Activated CD4-positive, alpha-beta memory T cell treated with anti-CD3 and anti-CD28 coated beads for 36 hours (primary cell): ENCODE data around the gene CCDC89. TPM values are rescaled to one million over a fixed set of nuclear protein-coding genes. Genes with fewer than 3 reads are reported as not detected.

Experiments used
- CTCF ChIA-PET: fragments of 350-600 bp; sonication (Branson Sonifier 250); formaldehyde crosslinking; loops from one replicate; lab custom pipeline; 2021; ENCODE audit warnings: antibody characterized with exemption, inconsistent platforms; lab: Charles Lee
- POLR2A ChIA-PET: fragments of 350-600 bp; sonication (Branson Sonifier 250); formaldehyde crosslinking; loops from one replicate; lab custom pipeline; 2021; ENCODE audit warnings: antibody characterized with exemption; lab: Charles Lee
- DNase-seq: peaks from one replicate; pipeline ENCODE4 v3.0.0-alpha.2; 2020
- H3K27ac Mint-ChIP-seq: one replicate; pipeline ENCODE4 v1.8.0; 2021; ENCODE audit warnings: mixed read lengths
- H3K27me3 Mint-ChIP-seq: one replicate; pipeline ENCODE4 v1.8.0; 2021; ENCODE audit warnings: mixed read lengths
- H3K36me3 Mint-ChIP-seq: one replicate; pipeline ENCODE4 v1.8.0; 2021; ENCODE audit warnings: mixed read lengths
- H3K4me1 Mint-ChIP-seq: one replicate; pipeline ENCODE4 v1.8.0; 2021; ENCODE audit warnings: low read depth, mixed read lengths
- H3K4me3 Mint-ChIP-seq: one replicate; pipeline ENCODE4 v1.8.0; 2021; ENCODE audit warnings: mild to moderate bottlenecking, mixed read lengths
- H3K9me3 Mint-ChIP-seq: one replicate; pipeline ENCODE4 v1.8.0; 2021; ENCODE audit warnings: mixed read lengths
- intact Hi-C: fragments of 100-400 bp; cut with micrococcal nuclease; formaldehyde crosslinking; loops from one replicate; pipeline ENCODE4 v1.15.1; 2023
- total RNA-seq, 2 experiments: library from RNA; stranded (reverse); gene quantifications; one replicate each; pipeline ENCODE4 v1.2.3, GENCODE V29; 2021

CCDC89 gene
- not detected for total RNA-seq

DNA sequence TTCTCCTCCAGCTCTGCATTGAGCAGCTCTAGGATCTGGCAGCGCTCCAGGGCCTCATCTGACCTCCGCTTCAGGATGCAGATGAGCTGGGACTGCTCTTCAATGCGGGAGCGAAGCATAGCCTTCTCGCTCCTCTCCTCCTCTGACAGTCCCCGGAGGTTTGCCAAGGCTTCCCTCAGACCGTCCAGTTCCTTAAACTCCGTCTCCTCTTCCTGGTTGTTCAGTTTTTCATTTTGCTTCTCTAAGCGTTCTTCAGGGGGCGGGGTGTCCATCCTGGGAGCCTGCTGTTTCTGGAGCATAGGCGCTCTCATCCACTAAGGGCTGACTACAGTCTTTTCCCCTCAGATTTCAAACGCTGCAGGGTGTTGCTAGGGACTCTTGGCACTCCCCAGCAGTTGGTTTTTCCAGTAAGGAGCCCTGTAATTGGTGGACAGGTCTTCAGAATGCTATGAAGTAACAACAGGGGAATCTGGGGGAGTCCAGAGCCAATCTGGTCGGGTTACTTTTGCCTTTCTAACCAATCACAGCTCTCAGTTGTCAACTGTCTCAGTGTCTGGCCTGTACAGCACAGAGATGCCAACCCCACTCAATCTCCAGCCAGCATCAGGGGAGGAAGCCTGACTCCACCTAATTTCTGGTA lies at the start of gene CCDC89:
TSS of gene CCDC89 (minus strand) at position 376 of the 640 bp plus-strand sequence. CDS start at position 311, 65 bp downstream.
- intact Hi-C loops = no loop called here
- no peaks in the 10 kb centered on the region for H3K27me3 Mint-ChIP-seq
- no peak within 1 kb of the TSS for H3K27ac Mint-ChIP-seq
- DNase-seq = no peak
- H3K9me3 Mint-ChIP-seq = no peaks in the 10 kb centered on the region
- ChIA-PET POLR2A (interaction anchor here (1.3 kb wide), 1 partner anchor 21 kb away, joined by 3 read pairs; the partner anchor contains the start of gene CREBZF), CTCF (interaction anchor here (1.4 kb wide), 1 partner anchor 169 kb away, joined by 4 read pairs; the partner anchor contains the start of gene CCDC83)
- H3K4me1 Mint-ChIP-seq = peaks cover 4% of the 10 kb centered on the region
- no peaks in the 10 kb centered on the region for H3K36me3 Mint-ChIP-seq
- H3K4me3 Mint-ChIP-seq = no peak within 1 kb of the TSS

DNA sequence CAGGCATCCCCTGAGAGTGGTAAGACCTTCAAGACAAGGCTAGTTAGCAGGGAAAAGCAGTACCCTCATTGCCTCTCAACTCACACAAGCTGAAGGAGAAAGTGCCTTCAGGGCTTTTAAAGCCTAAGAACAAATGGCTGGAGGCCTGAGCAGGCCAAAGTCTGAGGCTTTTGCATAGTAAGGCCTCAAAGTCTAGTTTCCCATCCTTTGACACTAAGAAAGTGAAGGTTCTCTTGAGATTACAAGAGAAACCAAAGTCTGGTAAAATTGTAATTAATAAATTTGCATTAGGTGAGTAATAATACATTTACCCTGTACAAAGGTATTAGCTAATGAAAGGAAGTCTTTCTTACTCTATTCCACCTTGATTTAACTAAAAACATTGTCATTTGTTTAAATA lies 47.0 kb upstream of the CCDC89 start:
- no peaks in the 10 kb centered on the region for H3K27me3 Mint-ChIP-seq
- H3K27ac Mint-ChIP-seq = no peak overlapping the region
- H3K4me1 Mint-ChIP-seq = peaks cover 6% of the 10 kb centered on the region
- CTCF ChIA-PET = no interaction called here
- intact Hi-C loops = no loop called here
- H3K4me3 Mint-ChIP-seq = no peak overlapping the region
- H3K9me3 Mint-ChIP-seq = no peaks in the 10 kb centered on the region
- POLR2A ChIA-PET = no interaction called here
- no peak for DNase-seq
- peaks cover 5% of the 10 kb centered on the region for H3K36me3 Mint-ChIP-seq

DNA sequence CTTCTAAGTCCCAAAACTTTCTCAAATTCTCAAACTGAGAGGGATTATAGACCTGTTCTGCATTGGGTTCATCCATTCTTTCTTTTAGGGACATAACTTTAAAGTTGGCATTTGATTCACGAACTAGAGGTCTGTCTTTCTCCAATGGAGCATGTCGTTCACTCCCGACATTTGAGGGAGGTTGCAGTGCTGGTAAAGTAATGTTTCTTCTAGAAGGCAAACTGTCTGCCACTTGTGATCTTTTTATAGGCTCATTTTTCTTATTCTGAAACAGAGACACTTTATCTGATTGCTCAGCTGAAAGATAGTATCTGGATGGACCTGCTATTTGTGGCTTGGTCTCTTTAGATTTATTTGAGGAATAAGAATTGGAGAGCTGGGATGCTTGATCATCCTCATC lies 40.4 kb upstream of the CCDC89 start:
- no peak for DNase-seq
- H3K27me3 Mint-ChIP-seq = no peaks in the 10 kb centered on the region
- no peaks in the 10 kb centered on the region for H3K9me3 Mint-ChIP-seq
- H3K27ac Mint-ChIP-seq = no peak overlapping the region
- CTCF ChIA-PET = interaction anchor here (1.2 kb wide), 1 partner anchor 9 kb away, joined by 3 read pairs; no protein-coding TSS in a partner anchor
- H3K4me3 Mint-ChIP-seq = no peak overlapping the region
- POLR2A ChIA-PET = no interaction called here
- H3K4me1 Mint-ChIP-seq = no peaks in the 10 kb centered on the region
- intact Hi-C loops = no loop called here
- peaks cover 6% of the 10 kb centered on the region for H3K36me3 Mint-ChIP-seq

DNA sequence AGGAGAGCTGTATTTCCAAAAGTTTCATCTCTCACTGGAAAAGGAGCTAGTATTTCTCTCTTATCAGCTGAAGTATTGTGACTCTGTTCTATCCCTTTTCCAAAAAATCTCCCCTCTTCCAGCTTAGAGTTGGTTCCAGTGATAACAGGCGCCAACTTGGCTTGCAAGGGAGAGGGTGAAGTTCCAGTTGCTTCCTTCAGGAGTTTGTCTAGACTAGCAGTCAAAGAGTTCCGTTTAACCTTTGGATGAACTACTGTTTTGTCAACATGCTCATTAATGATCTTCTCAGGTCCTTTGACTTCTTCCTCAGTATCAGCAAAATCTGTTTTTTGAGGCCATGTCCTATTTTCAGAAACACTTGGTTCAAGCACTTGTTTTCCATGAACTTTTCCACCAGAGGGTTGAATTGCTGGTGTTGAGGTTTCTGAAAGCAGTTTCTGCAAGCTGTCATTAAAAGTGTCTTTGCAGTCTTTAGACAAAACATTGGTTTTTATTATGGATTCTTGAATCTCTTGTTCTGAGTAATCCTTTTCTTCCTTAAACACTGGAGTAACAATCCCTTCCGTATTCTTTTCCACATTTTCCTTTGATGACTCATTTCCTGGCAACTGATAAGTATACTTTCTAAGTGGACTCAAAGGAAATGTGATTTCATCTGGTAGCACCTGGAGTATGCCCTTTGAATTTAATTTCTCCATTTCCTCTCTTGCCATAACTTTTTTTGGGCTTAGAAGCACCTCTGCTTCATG lies 39.7 kb upstream of the CCDC89 start:
- no peak for DNase-seq
- no peak overlapping the region for H3K27ac Mint-ChIP-seq
- H3K27me3 Mint-ChIP-seq = no peaks in the 10 kb centered on the region
- H3K4me1 Mint-ChIP-seq = no peaks in the 10 kb centered on the region
- intact Hi-C loops = no loop called here
- H3K4me3 Mint-ChIP-seq = no peak overlapping the region
- no peaks in the 10 kb centered on the region for H3K9me3 Mint-ChIP-seq
- ChIA-PET POLR2A (no interaction called here), CTCF (interaction anchor here (1.2 kb wide), 1 partner anchor 8 kb away, joined by 3 read pairs; no protein-coding TSS in a partner anchor)
- peaks cover 6% of the 10 kb centered on the region for H3K36me3 Mint-ChIP-seq

DNA sequence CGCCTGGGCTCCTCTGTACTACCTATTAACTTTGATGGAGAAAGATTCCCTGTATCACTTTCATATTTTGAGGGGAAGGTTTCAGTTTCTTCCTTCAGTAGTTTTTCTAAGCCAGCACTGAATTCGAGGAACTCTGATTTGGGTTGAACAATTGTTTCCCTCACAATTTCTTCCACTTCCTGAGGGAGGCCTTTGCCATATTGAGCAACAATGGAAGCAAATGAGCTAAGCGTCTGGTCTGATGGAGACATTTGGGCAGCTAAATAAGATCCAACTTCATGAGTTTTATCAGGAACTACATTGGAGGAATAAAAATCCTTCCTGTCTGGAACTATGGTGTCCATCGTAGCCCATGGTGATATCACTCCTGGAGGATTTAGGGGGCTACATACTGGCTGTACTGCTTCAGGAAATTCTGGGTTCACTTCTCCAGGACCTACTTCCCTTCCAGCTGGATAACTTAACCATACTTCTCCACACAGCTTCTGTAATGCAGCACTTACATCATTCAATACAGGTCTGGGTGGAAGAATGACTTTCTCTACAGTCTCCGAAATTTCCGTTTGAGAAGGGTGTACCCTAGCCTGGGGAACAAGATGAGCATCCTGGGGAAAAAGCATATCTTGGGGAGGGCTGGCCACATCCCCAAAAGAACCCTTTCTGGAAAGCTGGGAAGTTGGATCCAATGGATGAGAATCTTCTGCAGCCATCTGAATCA lies 38.9 kb upstream of the CCDC89 start:
- ChIA-PET POLR2A (no interaction called here), CTCF (no interaction called here)
- Mint-ChIP-seq H3K27ac (no peak overlapping the region), H3K36me3 (peaks cover 6% of the 10 kb centered on the region), H3K9me3 (no peaks in the 10 kb centered on the region), H3K4me1 (no peaks in the 10 kb centered on the region), H3K27me3 (no peaks in the 10 kb centered on the region), H3K4me3 (no peak overlapping the region)
- intact Hi-C loops = no loop called here
- DNase-seq = no peak

DNA sequence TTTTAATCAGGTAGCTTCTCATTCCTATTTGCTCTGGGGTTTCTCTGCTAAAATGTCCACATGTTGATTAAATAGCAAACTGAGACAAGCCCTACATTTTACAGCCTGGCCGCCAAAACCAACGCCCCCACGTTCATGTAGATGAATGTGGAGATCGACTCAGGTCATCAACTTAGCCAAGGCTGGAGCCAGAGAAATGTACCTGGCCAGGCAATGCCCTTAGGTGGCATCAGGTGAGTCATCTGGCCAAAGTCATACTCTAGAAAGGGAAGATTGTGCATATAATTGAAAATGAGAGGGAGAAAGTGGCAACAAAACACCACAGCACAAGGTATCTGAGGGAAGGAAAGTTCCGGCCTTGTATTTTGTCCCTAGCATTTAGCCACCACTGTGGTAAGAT lies 37.1 kb upstream of the CCDC89 start:
- H3K27me3 Mint-ChIP-seq = no peaks in the 10 kb centered on the region
- intact Hi-C loops = no loop called here
- peaks cover 6% of the 10 kb centered on the region for H3K36me3 Mint-ChIP-seq
- no peak overlapping the region for H3K4me3 Mint-ChIP-seq
- H3K4me1 Mint-ChIP-seq = no peaks in the 10 kb centered on the region
- ChIA-PET POLR2A (no interaction called here), CTCF (no interaction called here)
- no peak overlapping the region for H3K27ac Mint-ChIP-seq
- DNase-seq = no peak
- no peaks in the 10 kb centered on the region for H3K9me3 Mint-ChIP-seq

DNA sequence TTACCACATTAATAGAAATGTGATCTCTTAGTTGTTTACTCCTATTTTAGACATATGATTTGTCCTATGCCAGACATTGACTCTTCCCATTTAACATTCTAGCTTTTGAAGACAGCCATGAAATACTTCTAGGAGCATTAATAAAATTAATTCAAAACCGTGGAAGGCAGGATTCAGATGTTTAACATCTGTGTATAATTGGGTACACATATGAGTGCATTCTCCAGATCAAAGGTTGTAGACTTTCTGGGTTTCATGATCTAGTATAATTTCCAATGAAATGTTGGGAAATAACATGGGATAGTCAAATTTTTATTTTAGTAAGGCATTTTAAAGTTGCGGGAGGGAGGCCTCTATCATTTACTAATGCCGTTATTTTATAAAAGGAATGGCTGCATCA lies 35.2 kb upstream of the CCDC89 start:
- H3K9me3 Mint-ChIP-seq = no peaks in the 10 kb centered on the region
- DNase-seq = no peak
- ChIA-PET CTCF (no interaction called here), POLR2A (no interaction called here)
- H3K36me3 Mint-ChIP-seq = peaks cover 4% of the 10 kb centered on the region
- H3K4me1 Mint-ChIP-seq = peaks cover 8% of the 10 kb centered on the region
- H3K4me3 Mint-ChIP-seq = no peak overlapping the region
- intact Hi-C loops = no loop called here
- no peaks in the 10 kb centered on the region for H3K27me3 Mint-ChIP-seq
- no peak overlapping the region for H3K27ac Mint-ChIP-seq

DNA sequence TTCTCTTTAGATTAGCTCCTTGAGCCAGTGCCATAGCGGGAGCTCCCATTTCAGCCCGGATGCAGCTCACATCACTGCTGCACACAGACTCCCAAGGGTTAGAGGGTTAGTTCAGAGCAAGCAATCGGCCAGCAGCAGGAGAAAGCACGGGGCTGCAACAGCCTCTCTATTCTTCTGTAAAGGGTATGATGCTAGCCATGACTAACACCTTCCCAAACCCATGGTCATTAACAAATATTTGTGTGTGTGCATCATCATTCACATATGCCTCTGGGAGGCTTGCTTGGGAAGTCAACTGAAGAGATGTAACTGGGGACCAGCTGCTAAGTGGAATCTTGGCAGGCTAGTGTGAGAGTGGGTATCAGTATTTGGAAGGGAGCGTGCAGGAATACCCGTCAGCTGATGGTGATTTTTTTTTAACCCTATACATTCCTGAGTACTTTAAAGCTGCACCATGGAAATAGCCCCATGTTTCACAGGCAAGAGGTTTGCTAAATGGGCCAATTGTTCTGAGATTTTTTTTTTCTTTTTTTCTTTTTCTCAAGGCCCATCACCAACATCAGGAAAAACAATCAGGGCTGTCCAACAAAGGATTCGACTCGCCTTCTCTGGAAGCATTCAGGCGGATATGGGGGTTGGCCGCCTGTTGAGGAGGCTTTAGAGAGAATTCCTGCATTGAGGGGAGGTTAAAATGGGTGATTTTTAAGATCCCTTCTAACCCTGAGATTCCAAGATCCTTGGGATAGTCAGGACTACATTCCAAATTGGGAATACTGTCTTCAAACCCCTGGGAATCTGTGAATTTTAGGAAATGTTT lies 33.2 kb upstream of the CCDC89 start:
- no peak overlapping the region for H3K27ac Mint-ChIP-seq

DNA sequence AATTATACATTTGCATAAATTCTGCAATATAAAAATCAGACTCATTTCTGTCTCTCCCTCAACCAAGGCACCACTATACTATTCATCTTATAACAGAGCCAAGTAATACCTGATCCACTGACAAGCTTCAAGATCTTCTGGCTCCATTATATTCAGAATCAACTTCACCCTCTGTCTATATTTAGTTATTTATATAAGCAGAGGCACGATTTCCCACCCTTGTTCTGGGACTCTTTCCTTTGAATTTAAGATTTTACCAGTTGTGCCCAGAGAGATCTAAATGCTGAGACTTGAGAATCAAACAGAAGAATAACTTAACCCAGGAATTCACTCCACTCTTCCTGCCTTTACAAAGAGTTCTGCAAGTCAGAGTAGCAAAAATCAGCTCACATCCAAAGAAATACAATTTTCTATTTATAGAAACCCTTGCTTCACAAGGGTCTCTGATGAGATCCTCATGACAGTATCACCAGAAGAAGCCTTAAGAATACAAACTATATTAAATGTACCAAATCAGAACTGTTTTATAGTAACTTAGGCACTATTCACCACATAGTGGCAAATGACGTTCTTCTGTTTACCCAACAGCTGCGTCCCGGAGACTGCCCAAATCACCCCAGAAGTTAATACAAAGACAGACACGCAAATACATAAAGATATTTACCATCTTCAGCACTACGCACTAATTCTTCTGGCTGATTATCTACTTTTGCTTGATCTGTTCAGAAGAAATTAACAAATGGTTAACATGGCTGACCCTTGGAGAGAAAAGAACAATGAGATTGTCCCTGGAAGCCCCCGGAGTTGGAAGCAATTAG lies 32.3 kb upstream of the CCDC89 start:
- intact Hi-C loops = no loop called here
- no peak overlapping the region for H3K4me3 Mint-ChIP-seq
- H3K27ac Mint-ChIP-seq = no peak overlapping the region
- DNase-seq = no peak
- CTCF ChIA-PET = interaction anchor here (1.0 kb wide), 1 partner anchor 8 kb away, joined by 3 read pairs; no protein-coding TSS in a partner anchor
- no peaks in the 10 kb centered on the region for H3K36me3 Mint-ChIP-seq
- no peaks in the 10 kb centered on the region for H3K9me3 Mint-ChIP-seq
- POLR2A ChIA-PET = no interaction called here
- H3K4me1 Mint-ChIP-seq = peaks cover 8% of the 10 kb centered on the region
- H3K27me3 Mint-ChIP-seq = no peaks in the 10 kb centered on the region

More for the DNA sequence above, 33.2 kb upstream of the CCDC89 start:
- no peaks in the 10 kb centered on the region for H3K27me3 Mint-ChIP-seq
- H3K9me3 Mint-ChIP-seq = no peaks in the 10 kb centered on the region
- H3K4me1 Mint-ChIP-seq = peaks cover 8% of the 10 kb centered on the region
- ChIA-PET CTCF (no interaction called here), POLR2A (no interaction called here)
- no peak overlapping the region for H3K4me3 Mint-ChIP-seq
- H3K36me3 Mint-ChIP-seq = no peaks in the 10 kb centered on the region
- DNase-seq = no peak
- intact Hi-C loops = no loop called here

DNA sequence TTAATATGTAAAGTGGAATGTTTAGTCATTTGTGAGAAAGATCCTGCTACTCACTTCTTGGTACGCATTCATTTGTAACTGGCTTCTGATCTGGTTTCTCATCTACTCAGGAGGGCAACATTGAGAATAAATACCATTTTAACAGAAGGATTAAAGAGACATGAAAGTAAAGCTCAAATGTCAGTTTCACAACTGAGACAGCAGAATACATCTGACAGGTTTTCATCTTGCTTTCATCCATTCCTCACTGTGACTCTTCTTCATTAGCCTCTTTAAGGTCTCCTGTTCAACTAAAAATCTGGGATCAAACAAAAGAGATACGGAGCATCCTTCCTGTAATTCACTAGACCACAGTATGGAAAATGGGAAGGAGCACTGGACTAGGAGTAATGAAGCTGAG lies 31.4 kb upstream of the CCDC89 start:
- H3K4me1 Mint-ChIP-seq = peaks cover 8% of the 10 kb centered on the region
- H3K27me3 Mint-ChIP-seq = no peaks in the 10 kb centered on the region
- DNase-seq = no peak
- H3K4me3 Mint-ChIP-seq = no peak overlapping the region
- POLR2A ChIA-PET = no interaction called here
- CTCF ChIA-PET = interaction anchor here (1.0 kb wide), 1 partner anchor 9 kb away, joined by 3 read pairs; no protein-coding TSS in a partner anchor
- no peak overlapping the region for H3K27ac Mint-ChIP-seq
- no peaks in the 10 kb centered on the region for H3K9me3 Mint-ChIP-seq
- H3K36me3 Mint-ChIP-seq = no peaks in the 10 kb centered on the region
- intact Hi-C loops = no loop called here

DNA sequence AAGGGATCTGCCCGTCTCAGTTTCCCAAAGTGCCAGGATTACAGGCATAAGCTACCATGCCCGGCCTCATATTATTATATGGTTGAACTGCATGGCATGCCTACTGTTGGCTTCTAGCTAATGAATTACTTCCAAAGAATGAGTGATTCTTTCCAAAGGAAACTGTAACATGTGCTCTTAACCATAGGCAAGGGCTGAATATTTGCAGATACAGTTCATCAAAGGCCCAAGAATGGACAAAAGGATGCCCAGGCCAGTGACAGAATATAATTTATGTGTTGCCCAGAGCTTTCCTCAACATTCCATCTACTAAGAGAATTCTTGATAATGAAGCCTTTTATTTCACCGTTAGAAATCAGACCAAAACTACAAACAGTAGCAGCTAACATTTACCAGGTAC lies 27.0 kb upstream of the CCDC89 start:
- H3K27ac Mint-ChIP-seq = no peak overlapping the region
- intact Hi-C loops = no loop called here
- ChIA-PET POLR2A (no interaction called here), CTCF (interaction anchor here (1.6 kb wide), 1 partner anchor 21 kb away, joined by 4 read pairs; no protein-coding TSS in a partner anchor)
- no peak overlapping the region for H3K4me3 Mint-ChIP-seq
- H3K4me1 Mint-ChIP-seq = peaks cover 8% of the 10 kb centered on the region
- H3K9me3 Mint-ChIP-seq = no peaks in the 10 kb centered on the region
- no peaks in the 10 kb centered on the region for H3K36me3 Mint-ChIP-seq
- no peak for DNase-seq
- no peaks in the 10 kb centered on the region for H3K27me3 Mint-ChIP-seq
